GM20000 (cell line): ENCODE measurements around the gene GSTM1.

Experiments
- DNase-seq: peaks from one replicate; pipeline ENCODE4 v3.0.0; 2012; ENCODE audit warnings: low spot score
- TF ChIP-seq, protein P1 (sequence below): IDR thresholded peaks from 2 replicates; pipeline ENCODE4 v1.5.1; 2012; ENCODE audit warnings: mild to moderate bottlenecking, control low read depth; ENCODE audit errors: extremely low read depth, missing control alignments

The GSTM1 gene

GRCh38 chr1:109687641-109688499 is at the start of gene GSTM1:
Gene GSTM1 (plus strand): TSS chr1:109687817. CDS start chr1:109687874, 57 bp downstream.
- TF ChIP-seq, protein P1, sequence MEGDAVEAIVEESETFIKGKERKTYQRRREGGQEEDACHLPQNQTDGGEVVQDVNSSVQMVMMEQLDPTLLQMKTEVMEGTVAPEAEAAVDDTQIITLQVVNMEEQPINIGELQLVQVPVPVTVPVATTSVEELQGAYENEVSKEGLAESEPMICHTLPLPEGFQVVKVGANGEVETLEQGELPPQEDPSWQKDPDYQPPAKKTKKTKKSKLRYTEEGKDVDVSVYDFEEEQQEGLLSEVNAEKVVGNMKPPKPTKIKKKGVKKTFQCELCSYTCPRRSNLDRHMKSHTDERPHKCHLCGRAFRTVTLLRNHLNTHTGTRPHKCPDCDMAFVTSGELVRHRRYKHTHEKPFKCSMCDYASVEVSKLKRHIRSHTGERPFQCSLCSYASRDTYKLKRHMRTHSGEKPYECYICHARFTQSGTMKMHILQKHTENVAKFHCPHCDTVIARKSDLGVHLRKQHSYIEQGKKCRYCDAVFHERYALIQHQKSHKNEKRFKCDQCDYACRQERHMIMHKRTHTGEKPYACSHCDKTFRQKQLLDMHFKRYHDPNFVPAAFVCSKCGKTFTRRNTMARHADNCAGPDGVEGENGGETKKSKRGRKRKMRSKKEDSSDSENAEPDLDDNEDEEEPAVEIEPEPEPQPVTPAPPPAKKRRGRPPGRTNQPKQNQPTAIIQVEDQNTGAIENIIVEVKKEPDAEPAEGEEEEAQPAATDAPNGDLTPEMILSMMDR: peak; percentile 30
- DNase-seq: peak; percentile 34

GRCh38 chr1:109639063-109639840 is 48.4 kb upstream of the GSTM1 start:
- TF ChIP-seq, protein P1: no peak
- no peak for DNase-seq

DNA sequence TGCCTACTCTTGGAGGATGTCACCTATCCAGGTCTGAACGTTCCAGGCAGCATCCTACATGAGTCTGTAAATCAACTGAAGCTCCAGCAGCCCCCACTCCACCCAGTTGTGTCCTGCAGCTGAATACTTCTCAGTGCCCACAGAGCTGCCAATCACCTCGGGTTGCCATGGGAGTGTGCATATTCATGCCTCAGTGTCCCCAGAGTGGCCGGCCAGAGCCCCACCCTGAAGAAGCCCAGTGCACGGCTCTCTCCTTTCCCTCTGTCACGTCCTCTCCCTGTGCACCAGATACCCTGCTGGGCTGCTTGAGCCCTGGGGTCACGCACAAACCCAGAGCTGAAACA is 47.8 kb upstream of the GSTM1 start:
- no peak for DNase-seq
- TF ChIP-seq, protein P1: no peak

DNA sequence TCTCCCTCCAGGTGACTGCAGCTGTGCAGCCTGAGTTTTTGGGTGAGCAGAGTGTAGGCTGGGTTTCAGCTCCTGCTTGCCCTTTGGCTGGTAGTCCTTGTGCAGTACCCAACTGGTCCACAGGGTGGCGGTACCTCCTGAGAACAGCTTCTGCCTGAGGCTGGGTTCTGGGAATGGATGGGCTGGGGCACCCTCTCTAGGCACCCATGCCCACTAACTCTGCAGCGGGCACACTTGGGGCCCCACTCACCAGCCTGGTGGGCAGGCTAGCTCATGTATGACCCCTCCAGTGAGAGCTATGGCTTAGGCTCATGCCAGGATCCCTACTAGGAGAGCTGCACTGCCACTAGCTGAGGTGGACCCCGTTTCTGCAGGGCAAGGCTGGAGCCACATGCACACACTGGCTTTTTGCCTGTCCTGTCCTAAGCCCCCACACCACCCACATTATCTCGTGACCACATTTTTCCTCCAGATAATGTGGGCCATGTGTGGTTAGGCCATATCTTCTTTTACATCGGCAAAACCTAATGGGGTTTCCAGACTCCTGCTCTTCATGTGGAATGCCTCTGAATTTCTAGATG is 47.2 kb upstream of the GSTM1 start:
- TF ChIP-seq, protein P1: peak; percentile 82
- DNase-seq: peak; percentile 77

DNA sequence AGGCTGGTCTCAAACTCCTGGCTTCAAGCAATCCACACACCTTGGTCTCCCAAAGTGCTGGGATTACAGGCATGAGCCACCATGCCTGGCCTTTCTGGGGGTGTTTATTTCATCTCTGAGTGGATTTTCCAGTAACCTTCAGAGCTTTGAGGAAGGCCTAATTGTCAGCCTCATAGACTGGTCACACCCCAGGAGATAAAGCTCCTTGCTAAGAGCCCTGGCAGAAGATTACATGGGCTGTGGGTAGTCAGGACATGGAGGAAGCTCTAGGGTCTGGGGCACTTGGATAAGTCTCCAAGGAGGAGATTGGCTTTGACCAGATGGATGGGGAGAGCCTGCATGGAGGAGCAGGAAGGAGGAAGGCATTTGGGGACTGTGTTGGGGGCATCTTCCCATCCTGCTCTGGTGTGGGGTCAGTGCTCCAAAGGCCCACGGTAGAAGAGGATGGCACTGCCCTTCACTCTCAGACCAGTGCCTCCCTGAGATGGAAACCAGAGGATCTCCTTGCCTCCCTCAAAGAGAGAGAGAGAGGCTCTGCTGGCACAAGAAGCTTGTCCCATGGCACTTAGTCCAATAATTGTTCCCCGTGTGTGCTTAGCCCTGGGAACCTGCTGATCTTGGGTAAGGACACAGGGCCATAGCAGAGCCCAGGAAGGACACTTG is 46.4 kb upstream of the GSTM1 start:
- TF ChIP-seq, protein P1: no peak
- no peak for DNase-seq

- no peak for DNase-seq
- TF ChIP-seq, protein P1: no peak
Measured at GRCh38 chr1:109641861-109642260, 45.8 kb upstream of the GSTM1 start.

DNA sequence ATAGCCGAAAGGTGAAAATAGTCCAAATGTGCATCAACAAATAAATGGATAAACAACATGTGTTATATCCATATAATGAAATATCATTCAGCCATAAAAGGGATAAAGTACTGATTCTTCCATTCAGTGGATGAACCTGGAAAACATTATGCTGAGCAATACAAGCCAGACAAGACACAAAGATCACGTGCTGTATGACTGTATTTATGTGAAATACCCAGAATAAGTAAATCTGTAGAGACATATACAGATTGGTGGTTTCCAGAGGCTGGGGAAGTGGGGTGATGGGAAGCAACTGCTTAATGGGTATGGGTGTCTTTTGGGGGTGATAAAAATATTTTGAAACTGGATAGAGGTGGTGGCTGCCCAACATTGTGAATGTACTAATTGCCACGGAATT is 45.0 kb upstream of the GSTM1 start:
- TF ChIP-seq, protein P1: no peak
- no peak for DNase-seq
